Fibroblast of lung (primary cell): ENCODE data around the gene RADIL. TPM values are rescaled to one million over a fixed set of nuclear protein-coding genes. Genes with fewer than 3 reads are reported as not detected.

Experiments used
- DNase-seq, 2 donors: peaks; one replicate each; pipeline versions ENCODE4 v3.0.0 to v3.0.0-alpha.2; 2010; ENCODE audit warnings: low read depth in 2 of 2
- H2AFZ ChIP-seq: 2 replicates; pipeline ENCODE4 v1.5.1; 2012; ENCODE audit warnings: low read length, control low read depth, inconsistent platforms
- H3K27ac ChIP-seq: 2 replicates; pipeline ENCODE4 v1.5.1; 2011; ENCODE audit warnings: low read length, control low read depth; ENCODE audit not compliant: insufficient read depth
- H3K27me3 ChIP-seq: 2 replicates; pipeline ENCODE4 v1.5.1; 2011; ENCODE audit warnings: mild to moderate bottlenecking, low read length; ENCODE audit not compliant: control insufficient read depth, insufficient read depth
- H3K36me3 ChIP-seq: 2 replicates; pipeline ENCODE4 v1.5.1; 2011; ENCODE audit warnings: low read length; ENCODE audit not compliant: control insufficient read depth, insufficient read depth
- H3K4me1 ChIP-seq: 2 replicates; pipeline ENCODE4 v1.5.1; 2011; ENCODE audit warnings: low read length; ENCODE audit not compliant: control insufficient read depth, insufficient read depth; ENCODE audit errors: extremely low read depth
- H3K4me2 ChIP-seq: 2 replicates; pipeline ENCODE4 v1.5.1; 2011; ENCODE audit warnings: low read length, control low read depth; ENCODE audit not compliant: insufficient read depth; ENCODE audit errors: extremely low read depth
- H3K4me3 ChIP-seq, 4 experiments: fragments of 200-600 bp in 1 of 4; sonication (generic) in 1 of 4; replicated peaks in 1 of 4; 2 replicates each; pipeline ENCODE4 v1.5.1; 2011 to 2016; ENCODE audit warnings: low read length in 4 of 4, low read depth in 3 of 4, mild to moderate bottlenecking in 3 of 4, control low read depth in 2 of 4, inconsistent platforms in 1 of 4, mixed read lengths in 1 of 4; ENCODE audit not compliant: insufficient read depth in 1 of 4; ENCODE audit errors: control extremely low read depth in 1 of 4
- H3K79me2 ChIP-seq: 2 replicates; pipeline ENCODE4 v1.5.1; 2012; ENCODE audit warnings: mild to moderate bottlenecking, low read length, inconsistent platforms; ENCODE audit not compliant: control insufficient read depth, insufficient read depth
- H3K9ac ChIP-seq: 2 replicates; pipeline ENCODE4 v1.5.1; 2011; ENCODE audit warnings: mild to moderate bottlenecking, low read length, control low read depth; ENCODE audit not compliant: insufficient read depth
- H3K9me3 ChIP-seq: 2 replicates; pipeline ENCODE4 v1.5.1; 2012; ENCODE audit warnings: low read depth, low read length; ENCODE audit not compliant: control insufficient read depth, insufficient read depth
- H4K20me1 ChIP-seq: 2 replicates; pipeline ENCODE4 v1.5.1; 2011; ENCODE audit warnings: low read length; ENCODE audit not compliant: control insufficient read depth, insufficient read depth; ENCODE audit errors: extremely low read depth
- EZH2 ChIP-seq: IDR thresholded peaks from 2 replicates; pipeline ENCODE4 v1.5.1; 2012; ENCODE audit warnings: low read length, control low read depth, mild to moderate bottlenecking; ENCODE audit errors: missing control alignments
- polyA plus RNA-seq, 2 donors: library from polyadenylated mRNA; depleted of rRNA in 1 of 2; stranded (reverse) in 1 of 2; unstranded in 1 of 2; fragments of >200 nt; gene quantifications; 2 replicates each; pipeline ENCODE4 v1.2.1, GENCODE V29; 2011 to 2012; ENCODE audit warnings: missing spikeins in 1 of 2
- total RNA-seq: library from RNA; depleted of rRNA; stranded (reverse); fragments of >200 nt; gene quantifications from 2 replicates; pipeline ENCODE4 v1.2.1, GENCODE V29; 2014
- TF ChIP-seq, protein P1 (sequence below), 2 donors: IDR thresholded peaks in 1 of 2; conservative IDR thresholded peaks in 1 of 2; 1 replicate in 1 of 2; 2 replicates in 1 of 2; pipeline ENCODE4 v1.5.1; 2011 to 2012; ENCODE audit warnings: low read length in 2 of 2, control low read depth in 1 of 2, inconsistent platforms in 1 of 2, low read depth in 1 of 2, mild to moderate bottlenecking in 1 of 2

Gene RADIL
- total and polyA plus RNA-seq, 2 donors (not counting 1 experiment from before 2014, with no cell fraction given) = 0.33 to 0.85 TPM

DNA sequence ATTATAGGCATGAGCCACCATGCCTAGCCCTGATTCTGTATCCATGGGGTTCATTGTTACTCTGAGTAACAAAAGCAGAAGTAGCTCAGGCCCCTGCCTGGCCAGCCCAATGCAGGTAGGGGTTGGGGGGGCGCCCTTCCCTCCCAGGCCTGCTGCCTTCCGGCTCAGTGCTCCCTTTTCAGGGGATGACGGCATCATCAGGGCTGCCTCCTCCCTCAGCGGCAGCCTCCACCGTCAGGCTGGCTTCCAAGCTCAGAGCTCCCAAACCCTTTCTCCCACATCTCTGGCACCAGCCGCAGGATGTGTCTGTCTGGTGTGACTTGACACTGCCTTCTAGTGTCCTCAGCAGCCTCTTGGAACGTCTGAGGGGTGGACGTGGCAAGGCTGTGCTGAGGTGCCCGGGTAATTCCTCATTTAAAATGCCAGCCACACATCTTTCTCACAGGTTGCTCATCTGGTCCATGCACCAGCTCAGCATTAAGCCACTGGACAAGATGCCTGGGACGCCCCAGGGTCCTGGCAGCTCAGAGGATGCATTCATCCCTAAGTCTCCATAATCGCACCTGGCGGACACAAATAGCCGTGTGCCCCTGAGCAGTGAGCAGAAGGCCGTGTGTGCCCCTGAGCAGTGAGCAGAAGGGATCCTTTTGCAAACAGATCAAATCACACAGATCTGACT lies 59.9 kb downstream of the RADIL start:
- H2AFZ ChIP-seq = no peak overlapping the region
- no peak for DNase-seq
- no peaks in the 10 kb centered on the region for H4K20me1 ChIP-seq

DNA sequence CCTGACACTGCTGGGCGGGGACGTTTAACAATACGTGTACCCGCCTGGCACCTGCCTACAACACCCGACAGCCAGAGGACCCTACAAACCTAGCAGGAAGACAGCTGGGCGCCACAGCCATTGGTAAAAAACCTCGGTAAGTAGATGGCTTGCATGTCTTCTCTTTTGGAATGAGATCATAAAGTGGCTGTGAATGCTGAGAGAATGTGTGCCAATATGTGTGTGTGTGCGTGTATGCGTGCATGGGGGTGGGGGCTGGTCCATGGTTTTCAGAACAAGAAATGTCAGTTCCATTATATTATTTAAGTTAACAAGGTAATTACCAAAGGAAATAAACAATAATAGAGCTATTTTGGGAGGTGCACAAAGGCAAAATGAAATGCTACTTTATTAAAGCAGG lies 60.8 kb downstream of the RADIL start:
- Histone ChIP-seq H3K36me3 (no peaks in the 10 kb centered on the region), H3K4me3 (no peak overlapping the region), H3K79me2 (no peaks in the 10 kb centered on the region), H2AFZ (no peak overlapping the region), H4K20me1 (no peaks in the 10 kb centered on the region), H3K27ac (no peak overlapping the region), H3K4me1 (no peaks in the 10 kb centered on the region), H3K27me3 (no peaks in the 10 kb centered on the region), H3K9me3 (no peaks in the 10 kb centered on the region), H3K4me2 (no peak overlapping the region), H3K9ac (no peak overlapping the region)
- DNase-seq = no peak
- no peak for TF ChIP-seq EZH2
- TF ChIP-seq, protein P1, sequence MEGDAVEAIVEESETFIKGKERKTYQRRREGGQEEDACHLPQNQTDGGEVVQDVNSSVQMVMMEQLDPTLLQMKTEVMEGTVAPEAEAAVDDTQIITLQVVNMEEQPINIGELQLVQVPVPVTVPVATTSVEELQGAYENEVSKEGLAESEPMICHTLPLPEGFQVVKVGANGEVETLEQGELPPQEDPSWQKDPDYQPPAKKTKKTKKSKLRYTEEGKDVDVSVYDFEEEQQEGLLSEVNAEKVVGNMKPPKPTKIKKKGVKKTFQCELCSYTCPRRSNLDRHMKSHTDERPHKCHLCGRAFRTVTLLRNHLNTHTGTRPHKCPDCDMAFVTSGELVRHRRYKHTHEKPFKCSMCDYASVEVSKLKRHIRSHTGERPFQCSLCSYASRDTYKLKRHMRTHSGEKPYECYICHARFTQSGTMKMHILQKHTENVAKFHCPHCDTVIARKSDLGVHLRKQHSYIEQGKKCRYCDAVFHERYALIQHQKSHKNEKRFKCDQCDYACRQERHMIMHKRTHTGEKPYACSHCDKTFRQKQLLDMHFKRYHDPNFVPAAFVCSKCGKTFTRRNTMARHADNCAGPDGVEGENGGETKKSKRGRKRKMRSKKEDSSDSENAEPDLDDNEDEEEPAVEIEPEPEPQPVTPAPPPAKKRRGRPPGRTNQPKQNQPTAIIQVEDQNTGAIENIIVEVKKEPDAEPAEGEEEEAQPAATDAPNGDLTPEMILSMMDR (conservative IDR thresholded peaks at IDR 0.05 in 1 of 2, IDR thresholded peaks at IDR 0.05 in 1 of 2; ENCODE audit: low read depth in 1 of 2, low read length in 2 of 2) = no peak

More for the DNA sequence above, 59.9 kb downstream of the RADIL start:
- H3K27ac ChIP-seq = no peak overlapping the region
- H3K27me3 ChIP-seq = no peaks in the 10 kb centered on the region
- H3K4me2 ChIP-seq = no peak overlapping the region
- H3K36me3 ChIP-seq = no peaks in the 10 kb centered on the region
- no peaks in the 10 kb centered on the region for H3K4me1 ChIP-seq
- H3K4me3 ChIP-seq = no peak overlapping the region
- no peak for TF ChIP-seq EZH2
- TF ChIP-seq, protein P1 (conservative IDR thresholded peaks at IDR 0.05 in 1 of 2, IDR thresholded peaks at IDR 0.05 in 1 of 2; ENCODE audit: low read depth in 1 of 2, low read length in 2 of 2) = no peak
- no peaks in the 10 kb centered on the region for H3K79me2 ChIP-seq
- no peaks in the 10 kb centered on the region for H3K9me3 ChIP-seq
- H3K9ac ChIP-seq = no peak overlapping the region

DNA sequence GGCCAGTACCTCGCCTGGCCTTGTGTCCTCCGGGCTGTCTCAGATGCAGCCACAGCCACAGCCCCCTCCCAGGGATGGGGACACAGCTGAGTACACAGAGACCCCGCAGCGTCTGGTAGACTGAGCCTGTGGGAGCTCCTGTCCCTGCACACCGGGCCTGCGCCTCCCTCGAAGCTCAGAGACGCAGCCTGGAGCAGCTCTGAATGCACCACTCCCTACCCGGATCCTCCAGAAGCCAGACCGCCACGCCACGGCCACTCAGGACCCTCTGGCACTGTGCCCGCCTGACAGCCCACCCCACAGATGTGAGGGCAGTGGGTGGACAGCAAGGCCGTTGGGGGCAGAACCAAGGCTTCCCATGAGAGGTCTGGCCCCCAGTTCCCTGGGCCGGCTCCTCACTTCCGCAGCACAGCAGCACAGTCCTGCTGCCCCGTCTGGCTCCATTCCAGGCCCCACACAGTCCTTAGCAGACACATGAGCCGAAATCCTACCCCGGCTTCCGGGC lies 62.5 kb downstream of the RADIL start:
- no peaks in the 10 kb centered on the region for H3K27me3 ChIP-seq
- TF ChIP-seq, protein P1 (conservative IDR thresholded peaks at IDR 0.05 in 1 of 2, IDR thresholded peaks at IDR 0.05 in 1 of 2; ENCODE audit: low read depth in 1 of 2, low read length in 2 of 2) = no peak
- TF ChIP-seq EZH2 = no peak
- no peaks in the 10 kb centered on the region for H3K36me3 ChIP-seq
- H3K4me1 ChIP-seq = no peaks in the 10 kb centered on the region
- H3K27ac ChIP-seq = no peak overlapping the region
- no peak for DNase-seq
- no peak overlapping the region for H2AFZ ChIP-seq
- H4K20me1 ChIP-seq = no peaks in the 10 kb centered on the region
- H3K9ac ChIP-seq = no peak overlapping the region
- H3K79me2 ChIP-seq = no peaks in the 10 kb centered on the region
- H3K4me2 ChIP-seq = no peak overlapping the region
- H3K9me3 ChIP-seq = no peaks in the 10 kb centered on the region
- no peak overlapping the region for H3K4me3 ChIP-seq
